HEK293 (cell line): ENCODE results near the gene TUBB3.

ENCODE experiments used
- CTCF ChIP-seq: fragments of 450-650 bp; formaldehyde crosslinking; IDR thresholded peaks from 2 replicates; pipeline ENCODE4 v1.5.1; 2016; ENCODE audit warnings: missing biosample characterization, missing genetic modification characterization
- KLF1 ChIP-seq: fragments of 450-650 bp; formaldehyde crosslinking; IDR thresholded peaks from 2 replicates; pipeline ENCODE4 v1.5.1; 2016; ENCODE audit warnings: missing biosample characterization, missing genetic modification characterization
- KLF10 ChIP-seq: fragments of 450-650 bp; IDR thresholded peaks from 2 replicates; pipeline ENCODE4 v1.5.1; 2018; ENCODE audit warnings: missing biosample characterization, mild to moderate bottlenecking, missing genetic modification characterization
- TCF7L2 ChIP-seq: IDR thresholded peaks from 2 replicates; pipeline ENCODE4 v1.6.1; 2011; ENCODE audit warnings: low read depth, mild to moderate bottlenecking, inconsistent platforms, low read length, moderate library complexity, borderline replicate concordance
- ZBTB11 ChIP-seq: fragments of 450-650 bp; formaldehyde crosslinking; conservative IDR thresholded peaks from 2 replicates; pipeline ENCODE4 v1.5.1; 2016; ENCODE audit warnings: low read depth, missing biosample characterization, missing genetic modification characterization
- ZBTB7A ChIP-seq: fragments of 450-650 bp; formaldehyde crosslinking; IDR thresholded peaks from 2 replicates; pipeline ENCODE4 v1.5.1; 2016; ENCODE audit warnings: low read depth, missing biosample characterization, missing genetic modification characterization
- ZBTB8A ChIP-seq: fragments of 450-650 bp; formaldehyde crosslinking; IDR thresholded peaks from 2 replicates; pipeline ENCODE4 v1.5.1; 2016; ENCODE audit warnings: missing biosample characterization, missing genetic modification characterization
- ZEB2 ChIP-seq: fragments of 450-650 bp; formaldehyde crosslinking; IDR thresholded peaks from 2 replicates; pipeline ENCODE4 v1.5.1; 2016; ENCODE audit warnings: missing biosample characterization, missing genetic modification characterization
- ZIC2 ChIP-seq: fragments of 450-650 bp; formaldehyde crosslinking; IDR thresholded peaks from 2 replicates; pipeline ENCODE4 v1.5.1; 2016; ENCODE audit warnings: missing biosample characterization, missing genetic modification characterization
- ZNF16 ChIP-seq: fragments of 450-650 bp; formaldehyde crosslinking; IDR thresholded peaks from 2 replicates; pipeline ENCODE4 v1.5.1; 2016; ENCODE audit warnings: low read depth, missing biosample characterization, missing genetic modification characterization
- ZNF184 ChIP-seq: fragments of 450-650 bp; IDR thresholded peaks from 2 replicates; pipeline ENCODE4 v1.5.1; 2018; ENCODE audit warnings: missing biosample characterization, mild to moderate bottlenecking, missing genetic modification characterization
- ZNF2 ChIP-seq: fragments of 450-650 bp; formaldehyde crosslinking; IDR thresholded peaks from 2 replicates; pipeline ENCODE4 v1.5.1; 2016; ENCODE audit warnings: missing biosample characterization, missing genetic modification characterization
- ZNF214 ChIP-seq: fragments of 450-650 bp; formaldehyde crosslinking; IDR thresholded peaks from 2 replicates; pipeline ENCODE4 v1.5.1; 2017; ENCODE audit warnings: missing biosample characterization, mild to moderate bottlenecking, missing genetic modification characterization, borderline replicate concordance
- ZNF266 ChIP-seq: fragments of 450-650 bp; formaldehyde crosslinking; IDR thresholded peaks from 2 replicates; pipeline ENCODE4 v1.5.1; 2016; ENCODE audit warnings: missing biosample characterization, missing genetic modification characterization, low read depth
- ZNF302 ChIP-seq: fragments of 450-650 bp; formaldehyde crosslinking; IDR thresholded peaks from 2 replicates; pipeline ENCODE4 v1.5.1; 2016; ENCODE audit warnings: missing biosample characterization, missing genetic modification characterization, low read depth
- ZNF354C ChIP-seq: fragments of 450-650 bp; formaldehyde crosslinking; IDR thresholded peaks from 2 replicates; pipeline ENCODE4 v1.5.1; 2016; ENCODE audit warnings: missing biosample characterization, missing genetic modification characterization, low read depth, borderline replicate concordance
- ZNF501 ChIP-seq: fragments of 450-650 bp; formaldehyde crosslinking; IDR thresholded peaks from 2 replicates; pipeline ENCODE4 v1.5.1; 2016; ENCODE audit warnings: missing biosample characterization, missing genetic modification characterization
- ZNF513 ChIP-seq: fragments of 450-650 bp; IDR thresholded peaks from 2 replicates; pipeline ENCODE4 v1.5.1; 2018; ENCODE audit warnings: missing biosample characterization, missing genetic modification characterization
- ZNF514 ChIP-seq: fragments of 450-650 bp; formaldehyde crosslinking; IDR thresholded peaks from 2 replicates; pipeline ENCODE4 v1.5.1; 2016; ENCODE audit warnings: missing biosample characterization, missing genetic modification characterization
- ZNF530 ChIP-seq: fragments of 450-650 bp; formaldehyde crosslinking; IDR thresholded peaks from 2 replicates; pipeline ENCODE4 v1.5.1; 2016; ENCODE audit warnings: low read depth, missing biosample characterization, missing genetic modification characterization
- ZNF624 ChIP-seq: fragments of 450-650 bp; formaldehyde crosslinking; IDR thresholded peaks from 2 replicates; pipeline ENCODE4 v1.5.1; 2017; ENCODE audit warnings: missing biosample characterization, missing genetic modification characterization
- ZNF670 ChIP-seq: fragments of 450-650 bp; formaldehyde crosslinking; IDR thresholded peaks from 2 replicates; pipeline ENCODE4 v1.5.1; 2016; ENCODE audit warnings: missing biosample characterization, missing genetic modification characterization, low read depth
- ZNF791 ChIP-seq: fragments of 450-650 bp; formaldehyde crosslinking; IDR thresholded peaks from 2 replicates; pipeline ENCODE4 v1.5.1; 2016; ENCODE audit warnings: missing biosample characterization, missing genetic modification characterization
- TF ChIP-seq, protein P1 (sequence below): fragments of 450-650 bp; formaldehyde crosslinking; conservative IDR thresholded peaks from 2 replicates; pipeline ENCODE4 v1.5.1; 2016; ENCODE audit warnings: low read depth, missing biosample characterization, missing genetic modification characterization
- TF ChIP-seq, protein P2 (sequence below): fragments of 450-650 bp; formaldehyde crosslinking; IDR thresholded peaks from 2 replicates; pipeline ENCODE4 v1.5.1; 2016; ENCODE audit warnings: missing biosample characterization, missing genetic modification characterization

TUBB3 gene

GRCh38 chr16:89918453-89919347 is 4.4 kb upstream of the TUBB3 start, which contains the start of gene MC1R (continued):
- TF ChIP-seq, protein P1, sequence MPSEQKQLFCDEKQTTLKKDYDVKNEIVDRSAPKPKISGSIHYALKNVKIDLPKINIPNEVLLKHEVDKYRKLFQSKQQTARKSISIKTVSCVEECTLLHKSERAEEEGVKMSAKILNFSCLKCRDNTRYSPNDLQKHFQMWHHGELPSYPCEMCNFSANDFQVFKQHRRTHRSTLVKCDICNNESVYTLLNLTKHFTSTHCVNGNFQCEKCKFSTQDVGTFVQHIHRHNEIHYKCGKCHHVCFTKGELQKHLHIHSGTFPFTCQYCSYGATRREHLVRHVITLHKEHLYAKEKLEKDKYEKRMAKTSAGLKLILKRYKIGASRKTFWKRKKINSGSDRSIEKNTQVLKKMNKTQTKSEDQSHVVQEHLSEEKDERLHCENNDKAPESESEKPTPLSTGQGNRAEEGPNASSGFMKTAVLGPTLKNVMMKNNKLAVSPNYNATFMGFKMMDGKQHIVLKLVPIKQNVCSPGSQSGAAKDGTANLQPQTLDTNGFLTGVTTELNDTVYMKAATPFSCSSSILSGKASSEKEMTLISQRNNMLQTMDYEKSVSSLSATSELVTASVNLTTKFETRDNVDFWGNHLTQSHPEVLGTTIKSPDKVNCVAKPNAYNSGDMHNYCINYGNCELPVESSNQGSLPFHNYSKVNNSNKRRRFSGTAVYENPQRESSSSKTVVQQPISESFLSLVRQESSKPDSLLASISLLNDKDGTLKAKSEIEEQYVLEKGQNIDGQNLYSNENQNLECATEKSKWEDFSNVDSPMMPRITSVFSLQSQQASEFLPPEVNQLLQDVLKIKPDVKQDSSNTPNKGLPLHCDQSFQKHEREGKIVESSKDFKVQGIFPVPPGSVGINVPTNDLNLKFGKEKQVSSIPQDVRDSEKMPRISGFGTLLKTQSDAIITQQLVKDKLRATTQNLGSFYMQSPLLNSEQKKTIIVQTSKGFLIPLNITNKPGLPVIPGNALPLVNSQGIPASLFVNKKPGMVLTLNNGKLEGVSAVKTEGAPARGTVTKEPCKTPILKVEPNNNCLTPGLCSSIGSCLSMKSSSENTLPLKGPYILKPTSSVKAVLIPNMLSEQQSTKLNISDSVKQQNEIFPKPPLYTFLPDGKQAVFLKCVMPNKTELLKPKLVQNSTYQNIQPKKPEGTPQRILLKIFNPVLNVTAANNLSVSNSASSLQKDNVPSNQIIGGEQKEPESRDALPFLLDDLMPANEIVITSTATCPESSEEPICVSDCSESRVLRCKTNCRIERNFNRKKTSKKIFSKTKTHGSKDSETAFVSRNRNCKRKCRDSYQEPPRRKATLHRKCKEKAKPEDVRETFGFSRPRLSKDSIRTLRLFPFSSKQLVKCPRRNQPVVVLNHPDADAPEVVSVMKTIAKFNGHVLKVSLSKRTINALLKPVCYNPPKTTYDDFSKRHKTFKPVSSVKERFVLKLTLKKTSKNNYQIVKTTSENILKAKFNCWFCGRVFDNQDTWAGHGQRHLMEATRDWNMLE (tag by site-specific recombination): no peak
- TF ChIP-seq, protein P2, sequence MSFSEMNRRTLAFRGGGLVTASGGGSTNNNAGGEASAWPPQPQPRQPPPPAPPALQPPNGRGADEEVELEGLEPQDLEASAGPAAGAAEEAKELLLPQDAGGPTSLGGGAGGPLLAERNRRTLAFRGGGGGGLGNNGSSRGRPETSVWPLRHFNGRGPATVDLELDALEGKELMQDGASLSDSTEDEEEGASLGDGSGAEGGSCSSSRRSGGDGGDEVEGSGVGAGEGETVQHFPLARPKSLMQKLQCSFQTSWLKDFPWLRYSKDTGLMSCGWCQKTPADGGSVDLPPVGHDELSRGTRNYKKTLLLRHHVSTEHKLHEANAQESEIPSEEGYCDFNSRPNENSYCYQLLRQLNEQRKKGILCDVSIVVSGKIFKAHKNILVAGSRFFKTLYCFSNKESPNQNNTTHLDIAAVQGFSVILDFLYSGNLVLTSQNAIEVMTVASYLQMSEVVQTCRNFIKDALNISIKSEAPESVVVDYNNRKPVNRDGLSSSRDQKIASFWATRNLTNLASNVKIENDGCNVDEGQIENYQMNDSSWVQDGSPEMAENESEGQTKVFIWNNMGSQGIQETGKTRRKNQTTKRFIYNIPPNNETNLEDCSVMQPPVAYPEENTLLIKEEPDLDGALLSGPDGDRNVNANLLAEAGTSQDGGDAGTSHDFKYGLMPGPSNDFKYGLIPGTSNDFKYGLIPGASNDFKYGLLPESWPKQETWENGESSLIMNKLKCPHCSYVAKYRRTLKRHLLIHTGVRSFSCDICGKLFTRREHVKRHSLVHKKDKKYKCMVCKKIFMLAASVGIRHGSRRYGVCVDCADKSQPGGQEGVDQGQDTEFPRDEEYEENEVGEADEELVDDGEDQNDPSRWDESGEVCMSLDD (tag by site-specific recombination): no peak
- TF ChIP-seq KLF10 (tag by site-specific recombination): no peak
- no peak for TF ChIP-seq ZNF266 (tag by site-specific recombination)
- no peak for TF ChIP-seq ZNF16
- TF ChIP-seq ZNF184 (tag by site-specific recombination): no peak
- no peak for TF ChIP-seq ZBTB11 (tag by site-specific recombination)
- no peak for TF ChIP-seq ZNF624
- TF ChIP-seq ZNF513 (tag by site-specific recombination): no peak
- TF ChIP-seq ZNF214 (tag by site-specific recombination): no peak
- TF ChIP-seq ZNF670 (tag by site-specific recombination): no peak
- TF ChIP-seq ZIC2 (tag by site-specific recombination): peak; percentile 6; the same call in 1 of the 2 replicates
- no peak for TF ChIP-seq TCF7L2
- TF ChIP-seq CTCF (tag by site-specific recombination): peak; percentile 86
- no peak for TF ChIP-seq ZNF302 (tag by site-specific recombination)
- no peak for TF ChIP-seq ZNF791
- no peak for TF ChIP-seq ZNF354C (tag by site-specific recombination)
- TF ChIP-seq ZBTB7A (tag by site-specific recombination): no peak
- no peak for TF ChIP-seq ZBTB8A
- TF ChIP-seq ZNF530 (tag by site-specific recombination): no peak
- no peak for TF ChIP-seq ZNF2 (tag by site-specific recombination)
- no peak for TF ChIP-seq ZNF514 (tag by site-specific recombination)
- TF ChIP-seq ZNF501 (tag by site-specific recombination): no peak
- TF ChIP-seq ZEB2 (tag by site-specific recombination): no peak
- TF ChIP-seq KLF1 (tag by site-specific recombination): peak; percentile 44
